ENCODE measurements around the gene PLEKHF1. TPM values are rescaled to one million over a fixed set of nuclear protein-coding genes. Genes with fewer than 3 reads are reported as not detected.
A peak's percentile ranks its signal among the peaks of the same experiment; 100 is the strongest.

PLEKHF1 gene
- total RNA-seq, 1 donor from 2014 or later: 29.4 TPM

- Mint-ChIP-seq H3K27ac (ENCODE audit: unreplicated experiment) (no peak overlapping the region), H3K4me3 (ENCODE audit: unreplicated experiment) (no peak overlapping the region), H3K27me3 (ENCODE audit: low read depth) (no peaks in the 10 kb centered on the region), H3K4me1 (ENCODE audit: low read depth) (peaks cover 28% of the 10 kb centered on the region), H3K9me3 (ENCODE audit: low read depth) (no peaks in the 10 kb centered on the region), H3K36me3 (ENCODE audit: low read depth) (peaks cover 5% of the 10 kb centered on the region)
- no peak for DNase-seq (ENCODE audit: low spot score)
- TF ChIP-seq CTCF (IDR thresholded peaks at IDR 0.05): no peak
Measured at GRCh38 chr19:29678484-29679106, 13.3 kb downstream of the PLEKHF1 start.

- no peak for TF ChIP-seq CTCF (IDR thresholded peaks at IDR 0.05)
- Mint-ChIP-seq H3K36me3 (ENCODE audit: low read depth) (peaks cover 5% of the 10 kb centered on the region), H3K4me3 (ENCODE audit: unreplicated experiment) (no peak overlapping the region), H3K9me3 (ENCODE audit: low read depth) (no peaks in the 10 kb centered on the region), H3K27me3 (ENCODE audit: low read depth) (no peaks in the 10 kb centered on the region), H3K4me1 (ENCODE audit: low read depth) (peaks cover 31% of the 10 kb centered on the region), H3K27ac (ENCODE audit: unreplicated experiment) (peak overlapping the region; percentile 23)
- no peak for DNase-seq (ENCODE audit: low spot score)
Measured at GRCh38 chr19:29679598-29680210, 14.4 kb downstream of the PLEKHF1 start.

DNA sequence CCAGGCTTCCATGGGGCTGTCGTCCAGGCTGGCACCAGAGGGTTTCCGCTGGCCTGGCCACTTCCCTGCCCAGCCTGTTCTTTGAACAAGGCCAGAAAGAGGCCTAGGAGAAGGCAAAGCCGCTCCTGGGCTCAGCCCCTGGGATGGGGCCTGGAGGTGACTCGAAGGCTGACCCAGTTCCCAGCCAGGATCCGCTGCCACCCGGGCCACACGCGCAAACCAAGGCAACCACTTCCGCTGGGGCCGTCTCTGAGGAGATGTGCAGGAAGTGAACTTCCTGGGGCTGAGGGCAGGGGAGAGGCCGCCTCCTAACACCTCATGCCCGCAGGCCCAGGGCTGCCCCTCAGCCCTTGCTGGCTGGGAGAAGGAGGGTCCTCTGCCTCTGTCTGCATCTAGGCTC is 15.2 kb downstream of the PLEKHF1 start:
- H3K36me3 Mint-ChIP-seq (ENCODE audit: low read depth): peaks cover 4% of the 10 kb centered on the region
- H3K27me3 Mint-ChIP-seq (ENCODE audit: low read depth): no peaks in the 10 kb centered on the region
- no peak overlapping the region for H3K4me3 Mint-ChIP-seq (ENCODE audit: unreplicated experiment)
- no peaks in the 10 kb centered on the region for H3K9me3 Mint-ChIP-seq (ENCODE audit: low read depth)
- no peak overlapping the region for H3K27ac Mint-ChIP-seq (ENCODE audit: unreplicated experiment)
- no peak for DNase-seq (ENCODE audit: low spot score)
- no peak for TF ChIP-seq CTCF (IDR thresholded peaks at IDR 0.05)
- peaks cover 39% of the 10 kb centered on the region for H3K4me1 Mint-ChIP-seq (ENCODE audit: low read depth)

GRCh38 chr19:29680937-29681336 is 15.7 kb downstream of the PLEKHF1 start:
- DNase-seq (ENCODE audit: low spot score): no peak
- H3K4me3 Mint-ChIP-seq (ENCODE audit: unreplicated experiment): no peak overlapping the region
- H3K27ac Mint-ChIP-seq (ENCODE audit: unreplicated experiment): peak overlapping the region; percentile 36
- peaks cover 3% of the 10 kb centered on the region for H3K36me3 Mint-ChIP-seq (ENCODE audit: low read depth)
- peaks cover 43% of the 10 kb centered on the region for H3K4me1 Mint-ChIP-seq (ENCODE audit: low read depth)
- no peak for TF ChIP-seq CTCF (IDR thresholded peaks at IDR 0.05)
- H3K27me3 Mint-ChIP-seq (ENCODE audit: low read depth): no peaks in the 10 kb centered on the region
- no peaks in the 10 kb centered on the region for H3K9me3 Mint-ChIP-seq (ENCODE audit: low read depth)

DNA sequence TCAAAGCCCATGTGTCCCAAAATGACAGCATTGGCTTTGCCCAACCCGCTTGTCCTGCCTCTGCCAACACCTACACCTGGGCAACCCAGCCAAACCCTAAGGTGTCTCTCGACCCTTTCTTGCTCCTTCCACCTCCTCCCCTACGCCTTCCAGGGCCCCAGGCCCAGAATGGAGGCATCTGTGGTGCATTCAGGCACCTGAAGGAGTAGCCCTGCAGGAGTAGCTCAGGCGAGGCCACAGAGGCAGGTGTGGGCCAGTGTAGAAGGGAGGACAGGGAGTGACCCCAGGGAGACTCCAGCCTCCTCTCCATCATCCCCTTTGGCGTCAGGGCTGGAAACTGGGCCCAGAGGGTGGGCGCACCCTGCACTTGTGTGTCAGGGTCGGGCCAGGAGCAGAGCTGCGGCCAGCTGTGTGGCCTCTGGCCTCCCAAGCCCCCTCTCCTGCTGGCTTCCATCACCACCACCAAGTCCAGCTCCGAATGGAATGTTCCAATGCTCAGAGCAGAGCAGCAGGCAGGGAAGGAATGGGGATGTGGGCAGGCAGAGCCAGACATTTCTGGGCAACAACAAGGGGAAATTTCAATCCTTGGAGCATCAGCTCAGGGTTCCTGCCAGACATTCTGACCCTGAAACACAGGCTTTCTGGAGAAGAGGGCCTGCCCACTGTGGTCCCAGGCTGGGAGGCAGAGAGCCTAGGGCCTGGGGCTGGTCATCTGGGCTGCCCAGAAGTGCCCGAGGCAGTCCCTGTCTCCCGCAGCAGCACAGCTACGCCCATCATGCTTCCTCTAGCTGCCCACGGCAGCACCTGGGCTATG is 16.4 kb downstream of the PLEKHF1 start:
- peaks cover 1% of the 10 kb centered on the region for H3K36me3 Mint-ChIP-seq (ENCODE audit: low read depth)
- no peak for TF ChIP-seq CTCF (IDR thresholded peaks at IDR 0.05)
- H3K4me3 Mint-ChIP-seq (ENCODE audit: unreplicated experiment): no peak overlapping the region
- H3K4me1 Mint-ChIP-seq (ENCODE audit: low read depth): peaks cover 48% of the 10 kb centered on the region
- peak overlapping the region; percentile 82 for H3K27ac Mint-ChIP-seq (ENCODE audit: unreplicated experiment)
- H3K27me3 Mint-ChIP-seq (ENCODE audit: low read depth): no peaks in the 10 kb centered on the region
- H3K9me3 Mint-ChIP-seq (ENCODE audit: low read depth): no peaks in the 10 kb centered on the region
- no peak for DNase-seq (ENCODE audit: low spot score)
